Measurements from ENCODE around the gene ZNF442.
"Not testable (repeated sequence)": the region's sequence is repeated elsewhere in the genome, so short reads cannot be mapped to it uniquely, and the experiment has no call there.

ZNF442 gene

GRCh38 chr19:12325690-12326089, 39.8 kb downstream of the ZNF442 start:
- no peak for DNase-seq

GRCh38 chr19:12318782-12319413, 46.6 kb downstream of the ZNF442 start:
- DNase-seq: no peak

GRCh38 chr19:12314553-12314952, 50.9 kb downstream of the ZNF442 start:
- DNase-seq: no peak

GRCh38 chr19:12308891-12309290, 56.6 kb downstream of the ZNF442 start:
- not testable (repeated sequence) for DNase-seq
